ENCODE measurements around the gene ZNF436. TPM values are rescaled to one million over a fixed set of nuclear protein-coding genes. Genes with fewer than 3 reads are reported as not detected.

Gene ZNF436
- total RNA-seq, 1 experiment from 2014 or later = 0.52 TPM

DNA sequence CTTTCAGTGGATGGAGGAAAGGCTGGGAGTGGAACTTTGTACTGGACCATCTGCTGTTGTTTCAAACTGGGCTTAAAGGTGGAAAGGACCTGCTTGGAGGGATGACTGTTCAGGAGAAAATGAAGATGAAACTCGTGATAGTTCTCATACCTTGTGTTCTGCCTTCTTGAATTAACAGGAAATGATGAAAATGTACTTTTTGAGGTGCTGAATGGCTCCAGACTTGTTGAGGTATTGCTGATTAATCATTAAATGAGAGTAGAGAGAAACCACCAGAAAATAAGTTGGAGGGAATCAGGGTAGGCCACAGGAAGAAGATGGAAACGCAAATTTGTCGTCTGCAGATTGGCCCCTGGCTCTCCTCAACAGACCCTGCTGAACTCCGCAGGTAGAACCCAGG, 26.2 kb upstream of the ZNF436 start:
- H3K56ac ChIP-seq (ENCODE audit: insufficient read length, low read depth, low read length) = no peak overlapping the region
- H3T11ph ChIP-seq (ENCODE audit: low read length) = no peak overlapping the region
- no peak overlapping the region for H2BK120ac ChIP-seq (ENCODE audit: low read depth, low read length, poor library complexity, severe bottlenecking)
- H3K23ac ChIP-seq (ENCODE audit: insufficient read length, low read depth, low read length) = no peak overlapping the region
- H3K18ac ChIP-seq (ENCODE audit: insufficient read length, low read depth, low read length) = no peak overlapping the region
- no peak overlapping the region for H3K14ac ChIP-seq (ENCODE audit: insufficient read depth, low read length)
- no peak overlapping the region for H2BK15ac ChIP-seq (ENCODE audit: low read depth, low read length)
- H4K5ac ChIP-seq (ENCODE audit: insufficient read length, low read depth, low read length) = no peak overlapping the region
- Mint-ChIP-seq H3K4me3 (peak overlapping the region in 1 of 2 experiments; percentile 30; a peak in 1 of 5 replicates), H3K9me3 (peaks cover 0 to 5% of the 10 kb centered on the region in 2 experiments; a peak in 1 of 5 replicates), H3K4me1 (peaks cover 17 to 18% of the 10 kb centered on the region in 2 experiments), H3K27me3 (ENCODE audit: low read depth) (no peaks in the 10 kb centered on the region), H3K36me3 (ENCODE audit: insufficient read depth in 1 of 3, low read depth in 3 of 3) (no peaks in the 10 kb centered on the region), H3K27ac (no peak overlapping the region)
- H3K79me2 ChIP-seq (ENCODE audit: insufficient read depth, low read length) = no peaks in the 10 kb centered on the region
- no peak for DNase-seq
- no CpG with 5 or more reads among the region's 4 CpGs for WGBS (ENCODE audit: extremely low coverage, insufficient read length, low lambda C conversion rate)
- H3K27ac ChIP-seq (ENCODE audit: insufficient read length, low read depth, low read length) = no peak overlapping the region
- no peak overlapping the region for H3K9ac ChIP-seq (ENCODE audit: extremely low read depth, insufficient read length, low read length)
- H3K23me2 ChIP-seq (ENCODE audit: insufficient read length, low read depth, low read length, poor library complexity, severe bottlenecking) = no peaks in the 10 kb centered on the region
- peaks cover 7% of the 10 kb centered on the region for H3K9me3 ChIP-seq (ENCODE audit: control insufficient read depth, low read depth, low read length)
- peaks cover 36% of the 10 kb centered on the region; the same call in 1 of the 2 replicates for H3K27me3 ChIP-seq (ENCODE audit: insufficient read depth, low read length)
- H3K4me1 ChIP-seq (ENCODE audit: insufficient read depth, low read length) = no peaks in the 10 kb centered on the region; the same call in 1 of the 2 replicates
- no peaks in the 10 kb centered on the region for H4K20me1 ChIP-seq (ENCODE audit: control insufficient read depth, insufficient read depth, insufficient read length)
- no peak overlapping the region for H3K4me2 ChIP-seq (ENCODE audit: insufficient read depth, insufficient read length, low read length)
- H3K79me1 ChIP-seq (ENCODE audit: insufficient read depth, low read depth, low read length, poor library complexity, severe bottlenecking) = no peaks in the 10 kb centered on the region
- H2BK12ac ChIP-seq (ENCODE audit: insufficient read length, low read depth, low read length) = no peak overlapping the region
- H2BK5ac ChIP-seq (ENCODE audit: insufficient read length, low read length) = no peak overlapping the region
- TF ChIP-seq, protein P1, sequence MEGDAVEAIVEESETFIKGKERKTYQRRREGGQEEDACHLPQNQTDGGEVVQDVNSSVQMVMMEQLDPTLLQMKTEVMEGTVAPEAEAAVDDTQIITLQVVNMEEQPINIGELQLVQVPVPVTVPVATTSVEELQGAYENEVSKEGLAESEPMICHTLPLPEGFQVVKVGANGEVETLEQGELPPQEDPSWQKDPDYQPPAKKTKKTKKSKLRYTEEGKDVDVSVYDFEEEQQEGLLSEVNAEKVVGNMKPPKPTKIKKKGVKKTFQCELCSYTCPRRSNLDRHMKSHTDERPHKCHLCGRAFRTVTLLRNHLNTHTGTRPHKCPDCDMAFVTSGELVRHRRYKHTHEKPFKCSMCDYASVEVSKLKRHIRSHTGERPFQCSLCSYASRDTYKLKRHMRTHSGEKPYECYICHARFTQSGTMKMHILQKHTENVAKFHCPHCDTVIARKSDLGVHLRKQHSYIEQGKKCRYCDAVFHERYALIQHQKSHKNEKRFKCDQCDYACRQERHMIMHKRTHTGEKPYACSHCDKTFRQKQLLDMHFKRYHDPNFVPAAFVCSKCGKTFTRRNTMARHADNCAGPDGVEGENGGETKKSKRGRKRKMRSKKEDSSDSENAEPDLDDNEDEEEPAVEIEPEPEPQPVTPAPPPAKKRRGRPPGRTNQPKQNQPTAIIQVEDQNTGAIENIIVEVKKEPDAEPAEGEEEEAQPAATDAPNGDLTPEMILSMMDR (conservative IDR thresholded peaks at IDR 0.05) = no peak
- H3K4ac ChIP-seq (ENCODE audit: low read depth, low read length) = no peak overlapping the region
- H2AFZ ChIP-seq (ENCODE audit: low read length) = no peak overlapping the region
- no peak overlapping the region for H2AK5ac ChIP-seq (ENCODE audit: insufficient read length, low read length)
- no peak overlapping the region for H2BK20ac ChIP-seq (ENCODE audit: low read depth, low read length, poor library complexity, severe bottlenecking)
- H4K8ac ChIP-seq (replicated peaks; ENCODE audit: insufficient read length, low read depth, low read length) = no peak overlapping the region
- H4K91ac ChIP-seq (ENCODE audit: insufficient read length, low read depth, low read length) = no peak overlapping the region

Measured in H9 (cell line).